Measurements from ENCODE around the gene HOXD10. TPM values are rescaled to one million over a fixed set of nuclear protein-coding genes. Genes with fewer than 3 reads are reported as not detected.

HOXD10 gene
- polyA plus RNA-seq, 1 donor from 2014 or later = not detected

DNA sequence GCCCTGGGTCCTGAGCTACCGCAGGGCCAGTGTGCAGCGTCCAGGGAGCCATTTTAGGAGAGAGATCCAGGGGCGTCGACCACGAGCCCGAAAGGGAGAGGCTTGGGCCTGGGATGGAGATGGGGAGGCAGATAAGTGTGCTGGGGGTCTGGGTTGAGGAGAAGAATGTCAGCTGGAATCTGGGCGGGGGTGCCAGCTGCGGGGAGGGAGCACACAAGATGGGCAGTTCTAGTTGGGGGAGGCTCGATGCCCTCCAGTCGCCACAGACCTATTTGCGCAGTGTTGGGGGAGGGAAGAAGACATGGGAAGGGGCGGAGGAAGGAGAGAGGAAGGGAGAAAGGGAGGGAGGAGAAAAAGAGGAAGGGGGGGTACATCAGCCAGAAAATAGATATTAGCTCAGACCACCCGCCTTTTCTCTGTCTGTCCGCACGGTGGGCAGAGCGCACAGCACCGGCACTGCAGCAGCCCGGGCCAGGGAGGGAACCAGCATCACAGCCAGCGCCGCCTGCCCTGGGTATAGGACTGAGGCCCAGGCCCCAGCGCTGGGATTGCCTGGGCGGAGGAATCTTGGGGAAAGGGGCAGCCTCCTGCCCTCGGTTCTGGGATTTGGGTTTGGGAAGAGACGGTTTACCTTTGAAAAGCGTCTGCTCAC lies 11.4 kb upstream of the HOXD10 start:
- no peaks in the 10 kb centered on the region for H3K9me2 ChIP-seq (ENCODE audit: insufficient read depth, low read length)
- no peak overlapping the region for H3K4me2 ChIP-seq (ENCODE audit: low read length)
- H3K27me3 ChIP-seq (ENCODE audit: insufficient read depth, low read depth, low read length) = peaks cover 96% of the 10 kb centered on the region
- no peaks in the 10 kb centered on the region for H3K36me3 ChIP-seq (ENCODE audit: insufficient read depth, low read length)
- TF ChIP-seq RAD21 (conservative IDR thresholded peaks at IDR 0.05) (no peak), SMC3 (conservative IDR thresholded peaks at IDR 0.05; ENCODE audit: poor library complexity) (no peak), TAF1 (IDR thresholded peaks at IDR 0.05; ENCODE audit: low read depth) (no peak), POLR2AphosphoS5 (IDR thresholded peaks at IDR 0.05) (no peak), MXI1 (conservative IDR thresholded peaks at IDR 0.05; ENCODE audit: poor library complexity, severe bottlenecking) (no peak), EP300 (conservative IDR thresholded peaks at IDR 0.05; ENCODE audit: poor library complexity, severe bottlenecking) (no peak), EZH2 (IDR thresholded peaks at IDR 0.05; ENCODE audit: borderline replicate concordance, insufficient read depth, low read length, poor library complexity, severe bottlenecking) (no peak)
- TF ChIP-seq, protein P1, sequence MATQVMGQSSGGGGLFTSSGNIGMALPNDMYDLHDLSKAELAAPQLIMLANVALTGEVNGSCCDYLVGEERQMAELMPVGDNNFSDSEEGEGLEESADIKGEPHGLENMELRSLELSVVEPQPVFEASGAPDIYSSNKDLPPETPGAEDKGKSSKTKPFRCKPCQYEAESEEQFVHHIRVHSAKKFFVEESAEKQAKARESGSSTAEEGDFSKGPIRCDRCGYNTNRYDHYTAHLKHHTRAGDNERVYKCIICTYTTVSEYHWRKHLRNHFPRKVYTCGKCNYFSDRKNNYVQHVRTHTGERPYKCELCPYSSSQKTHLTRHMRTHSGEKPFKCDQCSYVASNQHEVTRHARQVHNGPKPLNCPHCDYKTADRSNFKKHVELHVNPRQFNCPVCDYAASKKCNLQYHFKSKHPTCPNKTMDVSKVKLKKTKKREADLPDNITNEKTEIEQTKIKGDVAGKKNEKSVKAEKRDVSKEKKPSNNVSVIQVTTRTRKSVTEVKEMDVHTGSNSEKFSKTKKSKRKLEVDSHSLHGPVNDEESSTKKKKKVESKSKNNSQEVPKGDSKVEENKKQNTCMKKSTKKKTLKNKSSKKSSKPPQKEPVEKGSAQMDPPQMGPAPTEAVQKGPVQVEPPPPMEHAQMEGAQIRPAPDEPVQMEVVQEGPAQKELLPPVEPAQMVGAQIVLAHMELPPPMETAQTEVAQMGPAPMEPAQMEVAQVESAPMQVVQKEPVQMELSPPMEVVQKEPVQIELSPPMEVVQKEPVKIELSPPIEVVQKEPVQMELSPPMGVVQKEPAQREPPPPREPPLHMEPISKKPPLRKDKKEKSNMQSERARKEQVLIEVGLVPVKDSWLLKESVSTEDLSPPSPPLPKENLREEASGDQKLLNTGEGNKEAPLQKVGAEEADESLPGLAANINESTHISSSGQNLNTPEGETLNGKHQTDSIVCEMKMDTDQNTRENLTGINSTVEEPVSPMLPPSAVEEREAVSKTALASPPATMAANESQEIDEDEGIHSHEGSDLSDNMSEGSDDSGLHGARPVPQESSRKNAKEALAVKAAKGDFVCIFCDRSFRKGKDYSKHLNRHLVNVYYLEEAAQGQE (IDR thresholded peaks at IDR 0.05; ENCODE audit: borderline replicate concordance) = no peak
- TF ChIP-seq, protein P2, sequence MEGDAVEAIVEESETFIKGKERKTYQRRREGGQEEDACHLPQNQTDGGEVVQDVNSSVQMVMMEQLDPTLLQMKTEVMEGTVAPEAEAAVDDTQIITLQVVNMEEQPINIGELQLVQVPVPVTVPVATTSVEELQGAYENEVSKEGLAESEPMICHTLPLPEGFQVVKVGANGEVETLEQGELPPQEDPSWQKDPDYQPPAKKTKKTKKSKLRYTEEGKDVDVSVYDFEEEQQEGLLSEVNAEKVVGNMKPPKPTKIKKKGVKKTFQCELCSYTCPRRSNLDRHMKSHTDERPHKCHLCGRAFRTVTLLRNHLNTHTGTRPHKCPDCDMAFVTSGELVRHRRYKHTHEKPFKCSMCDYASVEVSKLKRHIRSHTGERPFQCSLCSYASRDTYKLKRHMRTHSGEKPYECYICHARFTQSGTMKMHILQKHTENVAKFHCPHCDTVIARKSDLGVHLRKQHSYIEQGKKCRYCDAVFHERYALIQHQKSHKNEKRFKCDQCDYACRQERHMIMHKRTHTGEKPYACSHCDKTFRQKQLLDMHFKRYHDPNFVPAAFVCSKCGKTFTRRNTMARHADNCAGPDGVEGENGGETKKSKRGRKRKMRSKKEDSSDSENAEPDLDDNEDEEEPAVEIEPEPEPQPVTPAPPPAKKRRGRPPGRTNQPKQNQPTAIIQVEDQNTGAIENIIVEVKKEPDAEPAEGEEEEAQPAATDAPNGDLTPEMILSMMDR (IDR thresholded peaks at IDR 0.05; ENCODE audit: poor library complexity, severe bottlenecking) = no peak
- H3K9ac ChIP-seq (ENCODE audit: low read length) = no peak overlapping the region
- no peak overlapping the region for H3K4me3 ChIP-seq (ENCODE audit: low read length)
- no peak overlapping the region for H2AFZ ChIP-seq (ENCODE audit: low read depth, low read length)
- no peaks in the 10 kb centered on the region for H3K79me2 ChIP-seq (replicated peaks; ENCODE audit: insufficient read depth, low read length)
- H3K27ac ChIP-seq (ENCODE audit: low read length) = no peak overlapping the region
- no peaks in the 10 kb centered on the region for H3F3A ChIP-seq (ENCODE audit: insufficient read depth, low read length, poor library complexity, severe bottlenecking)
- peaks cover 5% of the 10 kb centered on the region for H3K9me3 ChIP-seq (ENCODE audit: low read length)
- no peaks in the 10 kb centered on the region for H4K20me1 ChIP-seq (ENCODE audit: insufficient read depth)

DNA sequence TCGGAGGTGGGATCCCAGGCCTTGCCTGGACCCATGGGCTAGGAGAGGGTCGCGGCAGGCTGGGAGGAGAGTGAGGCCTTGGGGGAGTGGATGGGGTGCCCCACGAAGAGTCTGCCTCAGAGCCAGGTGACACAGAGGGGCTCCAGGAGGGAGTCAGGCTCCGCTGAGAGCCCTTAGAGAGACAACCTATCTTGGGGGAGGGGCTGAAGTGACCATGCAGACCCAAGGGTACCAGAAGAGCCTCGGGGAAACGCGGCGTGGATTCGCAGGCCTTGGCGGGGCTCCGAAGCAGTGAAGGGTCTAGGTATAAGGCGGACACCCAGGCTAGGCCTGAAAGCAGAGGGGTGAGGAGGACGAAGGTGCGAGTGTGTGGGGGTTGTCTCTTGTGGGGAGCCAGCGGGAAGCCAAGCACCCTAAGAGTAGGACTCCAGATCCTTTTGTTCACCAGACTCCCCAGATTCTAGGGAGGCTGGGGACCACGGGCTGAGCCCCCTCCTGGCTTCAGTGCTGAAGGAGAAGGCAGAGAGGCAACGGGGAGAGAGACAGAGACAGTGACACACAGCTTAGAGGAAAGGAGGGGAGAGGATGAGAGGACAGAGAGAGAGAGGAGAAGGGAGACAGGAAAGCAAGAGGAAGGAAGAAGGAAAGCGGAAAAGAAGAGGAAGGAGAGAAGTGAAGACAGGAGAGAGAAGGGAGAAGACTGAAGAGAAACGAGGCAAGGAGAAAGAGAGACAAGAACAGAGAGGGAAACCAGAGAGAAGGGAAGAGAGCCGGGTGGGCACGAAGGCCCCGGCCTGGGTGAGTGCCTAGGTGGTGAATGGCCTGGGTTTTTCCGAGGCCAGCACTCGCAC lies 10.6 kb upstream of the HOXD10 start:
- H3K27ac ChIP-seq (ENCODE audit: low read length) = no peak overlapping the region
- no peak for TF ChIP-seq MXI1 (conservative IDR thresholded peaks at IDR 0.05; ENCODE audit: poor library complexity, severe bottlenecking)
- no peak for TF ChIP-seq SMC3 (conservative IDR thresholded peaks at IDR 0.05; ENCODE audit: poor library complexity)
- TF ChIP-seq POLR2AphosphoS5 (IDR thresholded peaks at IDR 0.05) = no peak
- TF ChIP-seq EZH2 (IDR thresholded peaks at IDR 0.05; ENCODE audit: borderline replicate concordance, insufficient read depth, low read length, poor library complexity, severe bottlenecking) = no peak
- TF ChIP-seq TAF1 (IDR thresholded peaks at IDR 0.05; ENCODE audit: low read depth) = no peak
- TF ChIP-seq, protein P1 (IDR thresholded peaks at IDR 0.05; ENCODE audit: borderline replicate concordance) = no peak
- no peak for TF ChIP-seq EP300 (conservative IDR thresholded peaks at IDR 0.05; ENCODE audit: poor library complexity, severe bottlenecking)
- no peak for TF ChIP-seq RAD21 (conservative IDR thresholded peaks at IDR 0.05)
- H3K36me3 ChIP-seq (ENCODE audit: insufficient read depth, low read length) = no peaks in the 10 kb centered on the region
- no peak overlapping the region for H3K9ac ChIP-seq (ENCODE audit: low read length)
- H2AFZ ChIP-seq (ENCODE audit: low read depth, low read length) = no peak overlapping the region
- peaks cover 96% of the 10 kb centered on the region for H3K27me3 ChIP-seq (ENCODE audit: insufficient read depth, low read depth, low read length)
- H3K4me3 ChIP-seq (ENCODE audit: low read length) = no peak overlapping the region
- H3F3A ChIP-seq (ENCODE audit: insufficient read depth, low read length, poor library complexity, severe bottlenecking) = no peaks in the 10 kb centered on the region
- H3K9me2 ChIP-seq (ENCODE audit: insufficient read depth, low read length) = no peaks in the 10 kb centered on the region
- H3K79me2 ChIP-seq (replicated peaks; ENCODE audit: insufficient read depth, low read length) = no peaks in the 10 kb centered on the region
- no peaks in the 10 kb centered on the region for H4K20me1 ChIP-seq (ENCODE audit: insufficient read depth)
- H3K4me2 ChIP-seq (ENCODE audit: low read length) = no peak overlapping the region
- no peaks in the 10 kb centered on the region for H3K9me3 ChIP-seq (ENCODE audit: low read length)
